CD14-positive monocyte (primary cell): ENCODE measurements around the gene PLA2G4A. TPM values are rescaled to one million over a fixed set of nuclear protein-coding genes. Genes with fewer than 3 reads are reported as not detected.
A peak's percentile ranks its signal among the peaks of the same experiment; 100 is the strongest.

Source experiments
- DNase-seq, 3 donors: peaks; one replicate each; pipeline ENCODE4 v3.0.0-alpha.2; 2011 to 2022
- H2AFZ ChIP-seq: 2 replicates; pipeline ENCODE4 v1.6.0; 2012; ENCODE audit warnings: mild to moderate bottlenecking, low read depth, low read length, inconsistent platforms; ENCODE audit not compliant: insufficient read depth, poor library complexity, severe bottlenecking
- H3K27ac ChIP-seq, 2 donors: 1 replicate in 1 of 2; 2 replicates in 1 of 2; pipeline ENCODE4 v1.5.1; 2012 to 2013; ENCODE audit warnings: low read length in 2 of 2, control low read depth in 1 of 2, inconsistent platforms in 1 of 2, low read depth in 1 of 2, mild to moderate bottlenecking in 1 of 2
- H3K27me3 ChIP-seq, 2 donors: one replicate each; pipeline versions ENCODE4 v1.6.0 to v1.6.1; 2011 to 2013; ENCODE audit warnings: low read length in 2 of 2; ENCODE audit not compliant: control insufficient read depth in 2 of 2, insufficient read depth in 2 of 2
- H3K36me3 ChIP-seq, 2 donors: replicated peaks in 1 of 2; 1 replicate in 1 of 2; 2 replicates in 1 of 2; pipeline versions ENCODE4 v1.5.1 to v1.6.1; 2012 to 2013; ENCODE audit warnings: low read length in 2 of 2, control low read depth in 1 of 2, inconsistent platforms in 1 of 2, mild to moderate bottlenecking in 1 of 2; ENCODE audit not compliant: insufficient read depth in 2 of 2, control insufficient read depth in 1 of 2
- H3K4me1 ChIP-seq, 2 donors: 1 replicate in 1 of 2; 2 replicates in 1 of 2; pipeline versions ENCODE4 v1.5.1 to v1.6.1; 2012 to 2013; ENCODE audit warnings: low read length in 2 of 2, control low read depth in 1 of 2, inconsistent platforms in 1 of 2, mild to moderate bottlenecking in 1 of 2, moderate library complexity in 1 of 2; ENCODE audit not compliant: insufficient read depth in 2 of 2, control insufficient read depth in 1 of 2
- H3K4me2 ChIP-seq: replicated peaks from 2 replicates; pipeline ENCODE3; 2012; ENCODE audit warnings: low read length, moderate library complexity, mild to moderate bottlenecking; ENCODE audit not compliant: poor library complexity, severe bottlenecking; ENCODE audit errors: extremely low read depth
- H3K4me3 ChIP-seq, 3 experiments: fragments of 200-600 bp in 1 of 3; sonication (generic) in 1 of 3; replicated peaks in 1 of 3; 1 replicate in 2 of 3; 2 replicates in 1 of 3; pipeline ENCODE4 v1.5.1; 2011 to 2013; ENCODE audit warnings: low read length in 3 of 3, mild to moderate bottlenecking in 3 of 3, control low read depth in 2 of 3, low read depth in 2 of 3, inconsistent platforms in 1 of 3, moderate library complexity in 1 of 3
- H3K79me2 ChIP-seq: 2 replicates; pipeline ENCODE4 v1.6.0; 2012; ENCODE audit warnings: mild to moderate bottlenecking, control low read depth, inconsistent platforms, low read length, moderate library complexity; ENCODE audit not compliant: insufficient read depth
- H3K9ac ChIP-seq: 2 replicates; pipeline ENCODE4 v1.6.0; 2017; ENCODE audit warnings: low read length, mild to moderate bottlenecking; ENCODE audit not compliant: insufficient read depth, poor library complexity, severe bottlenecking
- H3K9me3 ChIP-seq, 2 donors: replicated peaks in 1 of 2; 1 replicate in 1 of 2; 2 replicates in 1 of 2; pipeline versions ENCODE4 v1.5.1 to v1.6.1; 2012 to 2013; ENCODE audit warnings: low read length in 2 of 2, control low read depth in 1 of 2; ENCODE audit not compliant: control insufficient read depth in 1 of 2, insufficient read depth in 1 of 2
- H4K20me1 ChIP-seq: 2 replicates; pipeline ENCODE4 v1.6.0; 2012; ENCODE audit warnings: mild to moderate bottlenecking, low read length, control low read depth, moderate library complexity; ENCODE audit not compliant: insufficient read depth
- H3K27ac Mint-ChIP-seq, 7 donors: one replicate each; pipeline ENCODE4 v1.8.0; 2020; ENCODE audit warnings: mild to moderate bottlenecking in 7 of 7, mixed read lengths in 7 of 7, moderate library complexity in 6 of 7, inconsistent platforms in 2 of 7
- H3K27me3 Mint-ChIP-seq, 3 donors: one replicate each; pipeline ENCODE4 v1.8.0; 2021 to 2022; ENCODE audit warnings: low read depth in 3 of 3, mild to moderate bottlenecking in 3 of 3, mixed read lengths in 3 of 3, moderate library complexity in 3 of 3, inconsistent platforms in 1 of 3
- H3K36me3 Mint-ChIP-seq, 2 donors: one replicate each; pipeline ENCODE4 v1.8.0; 2020; ENCODE audit warnings: mixed read lengths in 2 of 2, inconsistent platforms in 1 of 2, mild to moderate bottlenecking in 1 of 2
- H3K4me1 Mint-ChIP-seq: one replicate; pipeline ENCODE4 v1.8.0; 2020; ENCODE audit warnings: mild to moderate bottlenecking, mixed read lengths
- H3K4me3 Mint-ChIP-seq, 2 donors: one replicate each; pipeline ENCODE4 v1.8.0; 2020; ENCODE audit warnings: mild to moderate bottlenecking in 2 of 2, mixed read lengths in 2 of 2, moderate library complexity in 1 of 2
- H3K9me3 Mint-ChIP-seq, 7 donors: one replicate each; pipeline ENCODE4 v1.8.0; 2020 to 2022; ENCODE audit warnings: mixed read lengths in 7 of 7, mild to moderate bottlenecking in 6 of 7, moderate library complexity in 6 of 7, inconsistent platforms in 2 of 7
- intact Hi-C, 2 donors: fragments of 100-400 bp; cut with micrococcal nuclease; formaldehyde crosslinking; loops; one replicate each; pipeline versions ENCODE4 v1.15.0 to v1.15.1; 2023
- polyA plus RNA-seq, 3 donors: library from polyadenylated mRNA; depleted of rRNA in 1 of 3; unstranded in 2 of 3; stranded (reverse) in 1 of 3; fragments of 300-500 nt in 2 of 3; fragments of >200 nt in 1 of 3; fragmentation: Illumina TruSeq in 2 of 3; gene quantifications; 1 replicate in 2 of 3; 2 replicates in 1 of 3; pipeline ENCODE4 v1.2.3, GENCODE V29; 2012 to 2021
- TF ChIP-seq, protein P1 (sequence below): fragments of 200-600 bp; IDR thresholded peaks from one replicate; pipeline ENCODE4 v1.8.0; 2022; ENCODE audit warnings: antibody characterized with exemption, mild to moderate bottlenecking

Gene PLA2G4A
- polyA plus RNA-seq, 3 donors = 1.4 to 4.5 (median 4.1) TPM

DNA sequence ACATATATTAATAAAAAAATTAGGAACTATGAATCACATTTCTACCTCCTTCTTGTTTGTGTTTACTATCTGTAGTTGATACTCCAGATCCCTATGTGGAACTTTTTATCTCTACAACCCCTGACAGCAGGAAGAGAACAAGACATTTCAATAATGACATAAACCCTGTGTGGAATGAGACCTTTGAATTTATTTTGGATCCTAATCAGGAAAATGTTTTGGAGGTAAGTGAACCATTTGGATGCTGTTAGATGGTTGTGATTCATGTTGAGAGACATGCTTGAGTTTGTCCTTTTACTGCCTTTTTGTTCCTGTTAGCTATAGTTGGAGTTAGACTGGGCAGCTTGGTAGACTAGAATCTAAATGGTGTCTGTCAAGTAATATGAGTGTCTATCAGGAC is 64.2 kb downstream of the PLA2G4A start:
- H3K27me3 ChIP-seq = no peaks in the 10 kb centered on the region
- Mint-ChIP-seq H3K4me1 (peaks cover 7% of the 10 kb centered on the region), H3K27ac (peak overlapping the region in 1 of 7 donors; percentile 2), H3K9me3 (no peaks in the 10 kb centered on the region), H3K36me3 (peaks cover 28 to 56% of the 10 kb centered on the region in 2 donors), H3K4me3 (no peak overlapping the region), H3K27me3 (no peaks in the 10 kb centered on the region)
- TF ChIP-seq, protein P1, sequence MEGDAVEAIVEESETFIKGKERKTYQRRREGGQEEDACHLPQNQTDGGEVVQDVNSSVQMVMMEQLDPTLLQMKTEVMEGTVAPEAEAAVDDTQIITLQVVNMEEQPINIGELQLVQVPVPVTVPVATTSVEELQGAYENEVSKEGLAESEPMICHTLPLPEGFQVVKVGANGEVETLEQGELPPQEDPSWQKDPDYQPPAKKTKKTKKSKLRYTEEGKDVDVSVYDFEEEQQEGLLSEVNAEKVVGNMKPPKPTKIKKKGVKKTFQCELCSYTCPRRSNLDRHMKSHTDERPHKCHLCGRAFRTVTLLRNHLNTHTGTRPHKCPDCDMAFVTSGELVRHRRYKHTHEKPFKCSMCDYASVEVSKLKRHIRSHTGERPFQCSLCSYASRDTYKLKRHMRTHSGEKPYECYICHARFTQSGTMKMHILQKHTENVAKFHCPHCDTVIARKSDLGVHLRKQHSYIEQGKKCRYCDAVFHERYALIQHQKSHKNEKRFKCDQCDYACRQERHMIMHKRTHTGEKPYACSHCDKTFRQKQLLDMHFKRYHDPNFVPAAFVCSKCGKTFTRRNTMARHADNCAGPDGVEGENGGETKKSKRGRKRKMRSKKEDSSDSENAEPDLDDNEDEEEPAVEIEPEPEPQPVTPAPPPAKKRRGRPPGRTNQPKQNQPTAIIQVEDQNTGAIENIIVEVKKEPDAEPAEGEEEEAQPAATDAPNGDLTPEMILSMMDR = no peak
- DNase-seq = no peak
- H3K9me3 ChIP-seq = no peaks in the 10 kb centered on the region
- no peaks in the 10 kb centered on the region for H3K4me1 ChIP-seq
- peaks cover 21% of the 10 kb centered on the region for H3K79me2 ChIP-seq
- peaks cover 25 to 45% of the 10 kb centered on the region in 2 donors for H3K36me3 ChIP-seq
- no peak overlapping the region for H2AFZ ChIP-seq
- H3K4me3 ChIP-seq = no peak overlapping the region
- H4K20me1 ChIP-seq = peaks cover 10% of the 10 kb centered on the region
- intact Hi-C loops = no loop called here
- H3K4me2 ChIP-seq = no peak overlapping the region
- no peak overlapping the region for H3K9ac ChIP-seq
- H3K27ac ChIP-seq = no peak overlapping the region

DNA sequence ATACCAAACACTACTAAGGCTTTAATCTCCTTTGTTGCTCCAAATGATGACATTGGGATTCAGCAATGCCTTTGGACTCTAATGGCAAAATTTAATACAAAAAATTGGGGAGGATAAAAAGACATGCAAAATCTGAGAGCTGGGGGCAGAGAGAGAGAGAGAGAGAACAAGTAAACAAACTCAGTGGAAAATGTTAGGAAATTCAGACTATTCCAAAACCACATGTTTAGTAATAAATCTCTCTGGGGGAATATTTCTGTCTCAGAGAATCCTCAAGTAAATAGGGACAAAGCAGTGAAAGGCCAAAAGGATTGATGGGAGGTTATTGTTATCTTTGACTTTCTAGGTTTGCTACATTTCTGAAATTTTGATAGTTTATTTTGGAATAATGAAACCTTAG is 65.7 kb downstream of the PLA2G4A start:
- no peak for DNase-seq
- Histone ChIP-seq H3K4me1 (no peaks in the 10 kb centered on the region), H3K9ac (no peak overlapping the region), H4K20me1 (peaks cover 10% of the 10 kb centered on the region), H2AFZ (no peak overlapping the region), H3K4me3 (no peak overlapping the region), H3K27me3 (no peaks in the 10 kb centered on the region), H3K9me3 (no peaks in the 10 kb centered on the region), H3K27ac (no peak overlapping the region), H3K36me3 (peaks cover 25 to 58% of the 10 kb centered on the region in 2 donors), H3K4me2 (no peak overlapping the region), H3K79me2 (peaks cover 8% of the 10 kb centered on the region)
- Mint-ChIP-seq H3K9me3 (no peaks in the 10 kb centered on the region), H3K27ac (peak overlapping the region in 1 of 7 donors; percentile 7), H3K4me1 (peaks cover 7% of the 10 kb centered on the region), H3K36me3 (peaks cover 35 to 54% of the 10 kb centered on the region in 2 donors), H3K27me3 (no peaks in the 10 kb centered on the region), H3K4me3 (no peak overlapping the region)
- TF ChIP-seq, protein P1 = no peak
- intact Hi-C loops = no loop called here
